Neural cell (in vitro differentiated cells): ENCODE measurements around the gene CAPNS2. TPM values are rescaled to one million over a fixed set of nuclear protein-coding genes. Genes with fewer than 3 reads are reported as not detected.

Source experiments
- H2AFZ ChIP-seq: fragments of 200-600, 300-800 bp; sonication (generic), shearing (Covaris generic); 2 replicates; pipeline ENCODE4 v1.6.0; 2014; ENCODE audit warnings: low read depth, mild to moderate bottlenecking, antibody characterized with exemption, low read length, moderate library complexity
- H3F3A ChIP-seq: fragments of 200-600 bp; shearing (Covaris generic); 2 replicates; pipeline ENCODE4 v1.6.1; 2016; ENCODE audit warnings: mild to moderate bottlenecking, moderate library complexity, mixed read lengths, antibody characterized with exemption, low read length; ENCODE audit not compliant: insufficient read depth, poor library complexity, severe bottlenecking
- H3K27ac ChIP-seq: fragments of 200-600, 300-800 bp; sonication (generic), shearing (Covaris generic); 2 replicates; pipeline ENCODE4 v1.5.1; 2014; ENCODE audit warnings: mild to moderate bottlenecking, low read length, moderate library complexity
- H3K27me3 ChIP-seq: fragments of 300-800, 200-600 bp; sonication (generic), shearing (Covaris generic); 2 replicates; pipeline ENCODE4 v1.6.0; 2014; ENCODE audit warnings: mild to moderate bottlenecking, low read depth, low read length, moderate library complexity; ENCODE audit not compliant: insufficient read depth
- H3K36me3 ChIP-seq: fragments of 300-800, 200-600 bp; sonication (generic), shearing (Covaris generic); 2 replicates; pipeline ENCODE4 v1.5.1; 2014; ENCODE audit warnings: mild to moderate bottlenecking, antibody characterized with exemption, low read length, moderate library complexity; ENCODE audit not compliant: insufficient read depth
- H3K4me2 ChIP-seq: fragments of 300-800, 200-600 bp; sonication (generic), shearing (Covaris generic); 2 replicates; pipeline ENCODE4 v1.6.0; 2014; ENCODE audit warnings: mild to moderate bottlenecking, low read length
- H3K4me3 ChIP-seq: fragments of 300-800, 200-600 bp; sonication (generic), shearing (Covaris generic); 2 replicates; pipeline ENCODE4 v1.5.1; 2014; ENCODE audit warnings: mild to moderate bottlenecking, low read length, moderate library complexity
- H3K79me2 ChIP-seq: fragments of 200-600 bp; shearing (Covaris generic); replicated peaks from 2 replicates; pipeline ENCODE4 v1.6.0; 2014; ENCODE audit warnings: mild to moderate bottlenecking, low read length, moderate library complexity; ENCODE audit not compliant: insufficient read depth
- H3K9ac ChIP-seq: fragments of 300-800, 200-600 bp; sonication (generic), shearing (Covaris generic); 2 replicates; pipeline ENCODE4 v1.6.1; 2016; ENCODE audit warnings: mild to moderate bottlenecking, low read length, mixed read lengths
- H3K9me2 ChIP-seq: fragments of 200-600 bp; shearing (Covaris generic); 2 replicates; pipeline ENCODE4 v1.6.1; 2016; ENCODE audit warnings: mild to moderate bottlenecking, low read length, mixed read lengths; ENCODE audit not compliant: insufficient read depth
- H3K9me3 ChIP-seq: fragments of 200-600, 300-800 bp; sonication (generic), shearing (Covaris generic); 2 replicates; pipeline ENCODE4 v1.6.1; 2016; ENCODE audit warnings: mild to moderate bottlenecking, mixed run types, low read length, moderate library complexity, mixed read lengths
- H4K20me1 ChIP-seq: fragments of 200-600 bp; shearing (Covaris generic); 2 replicates; pipeline ENCODE4 v1.6.1; 2016; ENCODE audit warnings: mild to moderate bottlenecking, mixed run types; ENCODE audit not compliant: insufficient read depth
- EP300 ChIP-seq: fragments of 450-650 bp; conservative IDR thresholded peaks from 2 replicates; pipeline ENCODE4 v1.6.1; 2014; ENCODE audit warnings: antibody characterized with exemption, mild to moderate bottlenecking, moderate library complexity; ENCODE audit not compliant: poor library complexity, severe bottlenecking
- EZH2 ChIP-seq: fragments of 200-600, 300-800 bp; shearing (Covaris generic), sonication (generic); IDR thresholded peaks from 2 replicates; pipeline ENCODE4 v1.6.1; 2014; ENCODE audit warnings: antibody characterized with exemption, low read length, borderline replicate concordance, mild to moderate bottlenecking; ENCODE audit not compliant: insufficient read depth, poor library complexity, severe bottlenecking
- MXI1 ChIP-seq: fragments of 450-650 bp; conservative IDR thresholded peaks from 2 replicates; pipeline ENCODE4 v1.6.1; 2014; ENCODE audit warnings: antibody characterized with exemption, mild to moderate bottlenecking; ENCODE audit not compliant: poor library complexity, severe bottlenecking
- POLR2AphosphoS5 ChIP-seq: IDR thresholded peaks from 2 replicates; pipeline ENCODE4 v1.6.1; 2012
- RAD21 ChIP-seq: fragments of 450-650 bp; conservative IDR thresholded peaks from 2 replicates; pipeline ENCODE4 v1.6.1; 2014; ENCODE audit warnings: antibody characterized with exemption, mild to moderate bottlenecking, moderate library complexity
- SMC3 ChIP-seq: fragments of 450-650 bp; conservative IDR thresholded peaks from 2 replicates; pipeline ENCODE4 v1.6.1; 2014; ENCODE audit warnings: antibody characterized with exemption, mild to moderate bottlenecking, moderate library complexity; ENCODE audit not compliant: poor library complexity
- polyA plus RNA-seq: library from polyadenylated mRNA; depleted of rRNA; stranded (reverse); fragments of >200 nt; gene quantifications from 2 replicates; pipeline ENCODE4 v1.2.3, GENCODE V29; 2014
- TF ChIP-seq, protein P1 (sequence below): fragments of 450-650 bp; IDR thresholded peaks from 2 replicates; pipeline ENCODE4 v1.5.1; 2014; ENCODE audit warnings: antibody characterized with exemption, mild to moderate bottlenecking, moderate library complexity; ENCODE audit not compliant: poor library complexity, severe bottlenecking
- TF ChIP-seq, protein P2 (sequence below): IDR thresholded peaks from 2 replicates; pipeline ENCODE4 v1.6.1; 2012; ENCODE audit warnings: borderline replicate concordance

CAPNS2 gene
- polyA plus RNA-seq, 1 donor from 2014 or later = not detected

DNA sequence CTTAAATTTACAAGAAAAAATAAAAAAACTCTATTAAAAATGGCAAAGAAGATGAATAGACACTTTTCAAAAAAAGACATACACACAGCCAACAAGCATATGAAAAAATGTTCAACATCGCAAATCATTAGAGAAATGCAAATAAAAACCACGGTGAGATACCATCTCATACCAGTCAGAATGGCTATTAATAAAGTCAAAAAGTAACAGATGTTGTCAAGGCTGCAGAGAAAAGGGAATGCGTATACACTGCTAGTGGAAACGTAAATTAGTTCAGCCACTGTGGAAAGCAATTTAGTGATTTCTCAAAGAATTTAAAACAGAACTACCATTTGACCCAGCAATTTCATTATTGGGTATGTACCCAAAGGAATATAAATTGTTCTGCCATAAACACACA, 31.4 kb downstream of the CAPNS2 start:
- TF ChIP-seq MXI1 = no peak
- H3K4me3 ChIP-seq = no peak overlapping the region
- H3K36me3 ChIP-seq = no peaks in the 10 kb centered on the region
- H4K20me1 ChIP-seq = no peaks in the 10 kb centered on the region
- H3K79me2 ChIP-seq = no peaks in the 10 kb centered on the region
- H2AFZ ChIP-seq = no peak overlapping the region
- H3K27ac ChIP-seq = no peak overlapping the region
- no peaks in the 10 kb centered on the region for H3F3A ChIP-seq
- H3K9me2 ChIP-seq = no peaks in the 10 kb centered on the region
- no peak overlapping the region for H3K9ac ChIP-seq
- H3K4me2 ChIP-seq = no peak overlapping the region
- no peaks in the 10 kb centered on the region for H3K27me3 ChIP-seq
- H3K9me3 ChIP-seq = no peaks in the 10 kb centered on the region

DNA sequence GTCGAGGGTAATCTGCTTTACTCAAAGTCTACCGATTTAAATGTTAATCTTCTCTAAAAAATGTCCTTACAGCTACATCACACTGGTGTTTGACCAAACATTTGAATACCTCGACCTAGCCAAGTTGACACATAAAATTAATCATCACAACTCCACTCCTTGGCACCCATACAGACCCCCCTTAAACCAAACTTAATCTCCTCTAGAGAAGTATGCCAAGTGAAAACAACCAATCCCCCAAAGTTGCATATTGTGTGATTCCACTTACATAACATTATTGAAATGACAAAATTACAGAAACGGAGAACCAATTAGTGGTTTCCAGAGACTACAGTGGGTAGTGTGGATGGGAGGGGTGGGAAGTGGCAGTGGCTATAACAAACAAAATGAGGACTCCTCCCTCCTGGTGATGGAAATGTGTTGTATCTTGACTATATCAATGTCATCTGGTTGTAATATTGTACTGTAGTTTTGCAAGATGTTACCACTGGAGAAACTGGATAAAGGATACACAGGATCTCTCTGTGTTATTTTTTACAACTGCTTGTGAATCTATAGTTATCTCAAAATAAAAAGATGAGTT, 39.4 kb downstream of the CAPNS2 start:
- H3K9ac ChIP-seq = no peak overlapping the region
- TF ChIP-seq, protein P1, sequence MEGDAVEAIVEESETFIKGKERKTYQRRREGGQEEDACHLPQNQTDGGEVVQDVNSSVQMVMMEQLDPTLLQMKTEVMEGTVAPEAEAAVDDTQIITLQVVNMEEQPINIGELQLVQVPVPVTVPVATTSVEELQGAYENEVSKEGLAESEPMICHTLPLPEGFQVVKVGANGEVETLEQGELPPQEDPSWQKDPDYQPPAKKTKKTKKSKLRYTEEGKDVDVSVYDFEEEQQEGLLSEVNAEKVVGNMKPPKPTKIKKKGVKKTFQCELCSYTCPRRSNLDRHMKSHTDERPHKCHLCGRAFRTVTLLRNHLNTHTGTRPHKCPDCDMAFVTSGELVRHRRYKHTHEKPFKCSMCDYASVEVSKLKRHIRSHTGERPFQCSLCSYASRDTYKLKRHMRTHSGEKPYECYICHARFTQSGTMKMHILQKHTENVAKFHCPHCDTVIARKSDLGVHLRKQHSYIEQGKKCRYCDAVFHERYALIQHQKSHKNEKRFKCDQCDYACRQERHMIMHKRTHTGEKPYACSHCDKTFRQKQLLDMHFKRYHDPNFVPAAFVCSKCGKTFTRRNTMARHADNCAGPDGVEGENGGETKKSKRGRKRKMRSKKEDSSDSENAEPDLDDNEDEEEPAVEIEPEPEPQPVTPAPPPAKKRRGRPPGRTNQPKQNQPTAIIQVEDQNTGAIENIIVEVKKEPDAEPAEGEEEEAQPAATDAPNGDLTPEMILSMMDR = no peak
- TF ChIP-seq SMC3 = no peak
- TF ChIP-seq MXI1 = no peak
- TF ChIP-seq EP300 = no peak
- TF ChIP-seq RAD21 = no peak
- no peak for TF ChIP-seq EZH2
- H4K20me1 ChIP-seq = no peaks in the 10 kb centered on the region

DNA sequence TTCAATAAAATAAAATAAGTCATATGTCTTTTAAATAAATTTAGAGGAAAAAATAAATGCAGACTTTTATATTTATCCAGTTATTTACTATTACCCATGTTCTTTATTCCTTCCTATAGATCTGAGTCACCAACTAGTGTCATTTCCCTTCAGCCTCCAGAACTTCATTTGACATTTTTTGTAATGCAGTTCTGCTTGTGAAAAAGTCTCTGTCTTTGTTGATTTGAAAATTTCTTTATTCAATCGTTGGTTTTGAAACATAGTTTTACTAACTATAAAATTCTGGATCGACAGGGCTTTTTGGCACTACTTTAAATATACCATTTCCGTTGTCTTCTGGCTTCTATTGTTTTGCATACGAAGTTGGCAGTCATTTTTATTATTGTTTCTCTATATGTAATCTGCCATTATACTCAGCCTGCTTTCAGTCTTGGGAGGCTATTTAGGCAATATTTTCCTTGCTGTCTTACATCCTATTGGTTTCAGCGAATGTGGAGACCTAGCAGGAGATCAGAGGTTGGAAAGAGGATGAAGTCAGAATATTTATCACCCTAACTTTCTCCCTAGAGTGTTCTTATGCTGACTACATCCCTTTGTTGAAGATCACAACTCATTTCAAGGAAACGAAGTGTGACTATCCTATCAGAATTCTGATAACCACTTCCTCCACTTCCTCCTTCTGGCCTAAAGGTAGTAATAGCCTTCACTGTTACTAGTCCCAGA, 47.3 kb downstream of the CAPNS2 start:
- Histone ChIP-seq H3K79me2 (no peaks in the 10 kb centered on the region), H3K27ac (no peak overlapping the region), H3K4me2 (no peak overlapping the region), H3K9ac (no peak overlapping the region), H3K9me2 (no peaks in the 10 kb centered on the region), H4K20me1 (no peaks in the 10 kb centered on the region), H3K9me3 (no peaks in the 10 kb centered on the region), H3K36me3 (no peaks in the 10 kb centered on the region), H3K4me3 (no peak overlapping the region), H3F3A (no peaks in the 10 kb centered on the region), H2AFZ (no peak overlapping the region), H3K27me3 (no peaks in the 10 kb centered on the region)
- no peak for TF ChIP-seq MXI1
- TF ChIP-seq, protein P2, sequence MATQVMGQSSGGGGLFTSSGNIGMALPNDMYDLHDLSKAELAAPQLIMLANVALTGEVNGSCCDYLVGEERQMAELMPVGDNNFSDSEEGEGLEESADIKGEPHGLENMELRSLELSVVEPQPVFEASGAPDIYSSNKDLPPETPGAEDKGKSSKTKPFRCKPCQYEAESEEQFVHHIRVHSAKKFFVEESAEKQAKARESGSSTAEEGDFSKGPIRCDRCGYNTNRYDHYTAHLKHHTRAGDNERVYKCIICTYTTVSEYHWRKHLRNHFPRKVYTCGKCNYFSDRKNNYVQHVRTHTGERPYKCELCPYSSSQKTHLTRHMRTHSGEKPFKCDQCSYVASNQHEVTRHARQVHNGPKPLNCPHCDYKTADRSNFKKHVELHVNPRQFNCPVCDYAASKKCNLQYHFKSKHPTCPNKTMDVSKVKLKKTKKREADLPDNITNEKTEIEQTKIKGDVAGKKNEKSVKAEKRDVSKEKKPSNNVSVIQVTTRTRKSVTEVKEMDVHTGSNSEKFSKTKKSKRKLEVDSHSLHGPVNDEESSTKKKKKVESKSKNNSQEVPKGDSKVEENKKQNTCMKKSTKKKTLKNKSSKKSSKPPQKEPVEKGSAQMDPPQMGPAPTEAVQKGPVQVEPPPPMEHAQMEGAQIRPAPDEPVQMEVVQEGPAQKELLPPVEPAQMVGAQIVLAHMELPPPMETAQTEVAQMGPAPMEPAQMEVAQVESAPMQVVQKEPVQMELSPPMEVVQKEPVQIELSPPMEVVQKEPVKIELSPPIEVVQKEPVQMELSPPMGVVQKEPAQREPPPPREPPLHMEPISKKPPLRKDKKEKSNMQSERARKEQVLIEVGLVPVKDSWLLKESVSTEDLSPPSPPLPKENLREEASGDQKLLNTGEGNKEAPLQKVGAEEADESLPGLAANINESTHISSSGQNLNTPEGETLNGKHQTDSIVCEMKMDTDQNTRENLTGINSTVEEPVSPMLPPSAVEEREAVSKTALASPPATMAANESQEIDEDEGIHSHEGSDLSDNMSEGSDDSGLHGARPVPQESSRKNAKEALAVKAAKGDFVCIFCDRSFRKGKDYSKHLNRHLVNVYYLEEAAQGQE = no peak
- no peak for TF ChIP-seq SMC3
- TF ChIP-seq, protein P1 = no peak
- no peak for TF ChIP-seq RAD21
- no peak for TF ChIP-seq POLR2AphosphoS5
- no peak for TF ChIP-seq EP300

More for the DNA sequence above, 39.4 kb downstream of the CAPNS2 start:
- Histone ChIP-seq H3K9me2 (no peaks in the 10 kb centered on the region), H3K36me3 (no peaks in the 10 kb centered on the region), H2AFZ (no peak overlapping the region), H3K27me3 (no peaks in the 10 kb centered on the region), H3K4me2 (no peak overlapping the region), H3K79me2 (no peaks in the 10 kb centered on the region), H3K27ac (no peak overlapping the region), H3K4me3 (no peak overlapping the region), H3F3A (no peaks in the 10 kb centered on the region), H3K9me3 (no peaks in the 10 kb centered on the region)
